Neural cell (in vitro differentiated cells): ENCODE data around the gene RSPRY1. TPM values are rescaled to one million over a fixed set of nuclear protein-coding genes. Genes with fewer than 3 reads are reported as not detected.

Source experiments
- H2AFZ ChIP-seq: fragments of 200-600, 300-800 bp; sonication (generic), shearing (Covaris generic); 2 replicates; pipeline ENCODE4 v1.6.0; 2014; ENCODE audit warnings: low read depth, mild to moderate bottlenecking, antibody characterized with exemption, low read length, moderate library complexity
- H3F3A ChIP-seq: fragments of 200-600 bp; shearing (Covaris generic); 2 replicates; pipeline ENCODE4 v1.6.1; 2016; ENCODE audit warnings: mild to moderate bottlenecking, moderate library complexity, mixed read lengths, antibody characterized with exemption, low read length; ENCODE audit not compliant: insufficient read depth, poor library complexity, severe bottlenecking
- H3K27ac ChIP-seq: fragments of 200-600, 300-800 bp; sonication (generic), shearing (Covaris generic); 2 replicates; pipeline ENCODE4 v1.5.1; 2014; ENCODE audit warnings: mild to moderate bottlenecking, low read length, moderate library complexity
- H3K27me3 ChIP-seq: fragments of 300-800, 200-600 bp; sonication (generic), shearing (Covaris generic); 2 replicates; pipeline ENCODE4 v1.6.0; 2014; ENCODE audit warnings: mild to moderate bottlenecking, low read depth, low read length, moderate library complexity; ENCODE audit not compliant: insufficient read depth
- H3K36me3 ChIP-seq: fragments of 300-800, 200-600 bp; sonication (generic), shearing (Covaris generic); 2 replicates; pipeline ENCODE4 v1.5.1; 2014; ENCODE audit warnings: mild to moderate bottlenecking, antibody characterized with exemption, low read length, moderate library complexity; ENCODE audit not compliant: insufficient read depth
- H3K4me2 ChIP-seq: fragments of 300-800, 200-600 bp; sonication (generic), shearing (Covaris generic); 2 replicates; pipeline ENCODE4 v1.6.0; 2014; ENCODE audit warnings: mild to moderate bottlenecking, low read length
- H3K4me3 ChIP-seq: fragments of 300-800, 200-600 bp; sonication (generic), shearing (Covaris generic); 2 replicates; pipeline ENCODE4 v1.5.1; 2014; ENCODE audit warnings: mild to moderate bottlenecking, low read length, moderate library complexity
- H3K79me2 ChIP-seq: fragments of 200-600 bp; shearing (Covaris generic); replicated peaks from 2 replicates; pipeline ENCODE4 v1.6.0; 2014; ENCODE audit warnings: mild to moderate bottlenecking, low read length, moderate library complexity; ENCODE audit not compliant: insufficient read depth
- H3K9ac ChIP-seq: fragments of 300-800, 200-600 bp; sonication (generic), shearing (Covaris generic); 2 replicates; pipeline ENCODE4 v1.6.1; 2016; ENCODE audit warnings: mild to moderate bottlenecking, low read length, mixed read lengths
- H3K9me2 ChIP-seq: fragments of 200-600 bp; shearing (Covaris generic); 2 replicates; pipeline ENCODE4 v1.6.1; 2016; ENCODE audit warnings: mild to moderate bottlenecking, low read length, mixed read lengths; ENCODE audit not compliant: insufficient read depth
- H3K9me3 ChIP-seq: fragments of 200-600, 300-800 bp; sonication (generic), shearing (Covaris generic); 2 replicates; pipeline ENCODE4 v1.6.1; 2016; ENCODE audit warnings: mild to moderate bottlenecking, mixed run types, low read length, moderate library complexity, mixed read lengths
- H4K20me1 ChIP-seq: fragments of 200-600 bp; shearing (Covaris generic); 2 replicates; pipeline ENCODE4 v1.6.1; 2016; ENCODE audit warnings: mild to moderate bottlenecking, mixed run types; ENCODE audit not compliant: insufficient read depth
- EP300 ChIP-seq: fragments of 450-650 bp; conservative IDR thresholded peaks from 2 replicates; pipeline ENCODE4 v1.6.1; 2014; ENCODE audit warnings: antibody characterized with exemption, mild to moderate bottlenecking, moderate library complexity; ENCODE audit not compliant: poor library complexity, severe bottlenecking
- EZH2 ChIP-seq: fragments of 200-600, 300-800 bp; shearing (Covaris generic), sonication (generic); IDR thresholded peaks from 2 replicates; pipeline ENCODE4 v1.6.1; 2014; ENCODE audit warnings: antibody characterized with exemption, low read length, borderline replicate concordance, mild to moderate bottlenecking; ENCODE audit not compliant: insufficient read depth, poor library complexity, severe bottlenecking
- MXI1 ChIP-seq: fragments of 450-650 bp; conservative IDR thresholded peaks from 2 replicates; pipeline ENCODE4 v1.6.1; 2014; ENCODE audit warnings: antibody characterized with exemption, mild to moderate bottlenecking; ENCODE audit not compliant: poor library complexity, severe bottlenecking
- POLR2AphosphoS5 ChIP-seq: IDR thresholded peaks from 2 replicates; pipeline ENCODE4 v1.6.1; 2012
- RAD21 ChIP-seq: fragments of 450-650 bp; conservative IDR thresholded peaks from 2 replicates; pipeline ENCODE4 v1.6.1; 2014; ENCODE audit warnings: antibody characterized with exemption, mild to moderate bottlenecking, moderate library complexity
- SMC3 ChIP-seq: fragments of 450-650 bp; conservative IDR thresholded peaks from 2 replicates; pipeline ENCODE4 v1.6.1; 2014; ENCODE audit warnings: antibody characterized with exemption, mild to moderate bottlenecking, moderate library complexity; ENCODE audit not compliant: poor library complexity
- TAF1 ChIP-seq: IDR thresholded peaks from 2 replicates; pipeline ENCODE4 v1.6.1; 2012; ENCODE audit warnings: low read depth
- polyA plus RNA-seq: library from polyadenylated mRNA; depleted of rRNA; stranded (reverse); fragments of >200 nt; gene quantifications from 2 replicates; pipeline ENCODE4 v1.2.3, GENCODE V29; 2014
- TF ChIP-seq, protein P1 (sequence below): fragments of 450-650 bp; IDR thresholded peaks from 2 replicates; pipeline ENCODE4 v1.5.1; 2014; ENCODE audit warnings: antibody characterized with exemption, mild to moderate bottlenecking, moderate library complexity; ENCODE audit not compliant: poor library complexity, severe bottlenecking
- TF ChIP-seq, protein P2 (sequence below): IDR thresholded peaks from 2 replicates; pipeline ENCODE4 v1.6.1; 2012; ENCODE audit warnings: borderline replicate concordance

Gene RSPRY1
- polyA plus RNA-seq, 1 donor from 2014 or later, result 62.0 TPM

- H3K9me2 ChIP-seq, result no peaks in the 10 kb centered on the region
- no peak overlapping the region for H3K4me2 ChIP-seq
- no peak overlapping the region for H3K27ac ChIP-seq
- H3K9me3 ChIP-seq, result no peaks in the 10 kb centered on the region
- H3K36me3 ChIP-seq, result no peaks in the 10 kb centered on the region
- H2AFZ ChIP-seq, result no peak overlapping the region
- no peaks in the 10 kb centered on the region for H4K20me1 ChIP-seq
- H3K79me2 ChIP-seq, result no peaks in the 10 kb centered on the region
- H3K4me3 ChIP-seq, result no peak overlapping the region
- H3K9ac ChIP-seq, result no peak overlapping the region
- H3K27me3 ChIP-seq, result no peaks in the 10 kb centered on the region
- no peaks in the 10 kb centered on the region for H3F3A ChIP-seq
- TF ChIP-seq TAF1, result no peak
- TF ChIP-seq, protein P1, sequence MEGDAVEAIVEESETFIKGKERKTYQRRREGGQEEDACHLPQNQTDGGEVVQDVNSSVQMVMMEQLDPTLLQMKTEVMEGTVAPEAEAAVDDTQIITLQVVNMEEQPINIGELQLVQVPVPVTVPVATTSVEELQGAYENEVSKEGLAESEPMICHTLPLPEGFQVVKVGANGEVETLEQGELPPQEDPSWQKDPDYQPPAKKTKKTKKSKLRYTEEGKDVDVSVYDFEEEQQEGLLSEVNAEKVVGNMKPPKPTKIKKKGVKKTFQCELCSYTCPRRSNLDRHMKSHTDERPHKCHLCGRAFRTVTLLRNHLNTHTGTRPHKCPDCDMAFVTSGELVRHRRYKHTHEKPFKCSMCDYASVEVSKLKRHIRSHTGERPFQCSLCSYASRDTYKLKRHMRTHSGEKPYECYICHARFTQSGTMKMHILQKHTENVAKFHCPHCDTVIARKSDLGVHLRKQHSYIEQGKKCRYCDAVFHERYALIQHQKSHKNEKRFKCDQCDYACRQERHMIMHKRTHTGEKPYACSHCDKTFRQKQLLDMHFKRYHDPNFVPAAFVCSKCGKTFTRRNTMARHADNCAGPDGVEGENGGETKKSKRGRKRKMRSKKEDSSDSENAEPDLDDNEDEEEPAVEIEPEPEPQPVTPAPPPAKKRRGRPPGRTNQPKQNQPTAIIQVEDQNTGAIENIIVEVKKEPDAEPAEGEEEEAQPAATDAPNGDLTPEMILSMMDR, result no peak
- TF ChIP-seq, protein P2, sequence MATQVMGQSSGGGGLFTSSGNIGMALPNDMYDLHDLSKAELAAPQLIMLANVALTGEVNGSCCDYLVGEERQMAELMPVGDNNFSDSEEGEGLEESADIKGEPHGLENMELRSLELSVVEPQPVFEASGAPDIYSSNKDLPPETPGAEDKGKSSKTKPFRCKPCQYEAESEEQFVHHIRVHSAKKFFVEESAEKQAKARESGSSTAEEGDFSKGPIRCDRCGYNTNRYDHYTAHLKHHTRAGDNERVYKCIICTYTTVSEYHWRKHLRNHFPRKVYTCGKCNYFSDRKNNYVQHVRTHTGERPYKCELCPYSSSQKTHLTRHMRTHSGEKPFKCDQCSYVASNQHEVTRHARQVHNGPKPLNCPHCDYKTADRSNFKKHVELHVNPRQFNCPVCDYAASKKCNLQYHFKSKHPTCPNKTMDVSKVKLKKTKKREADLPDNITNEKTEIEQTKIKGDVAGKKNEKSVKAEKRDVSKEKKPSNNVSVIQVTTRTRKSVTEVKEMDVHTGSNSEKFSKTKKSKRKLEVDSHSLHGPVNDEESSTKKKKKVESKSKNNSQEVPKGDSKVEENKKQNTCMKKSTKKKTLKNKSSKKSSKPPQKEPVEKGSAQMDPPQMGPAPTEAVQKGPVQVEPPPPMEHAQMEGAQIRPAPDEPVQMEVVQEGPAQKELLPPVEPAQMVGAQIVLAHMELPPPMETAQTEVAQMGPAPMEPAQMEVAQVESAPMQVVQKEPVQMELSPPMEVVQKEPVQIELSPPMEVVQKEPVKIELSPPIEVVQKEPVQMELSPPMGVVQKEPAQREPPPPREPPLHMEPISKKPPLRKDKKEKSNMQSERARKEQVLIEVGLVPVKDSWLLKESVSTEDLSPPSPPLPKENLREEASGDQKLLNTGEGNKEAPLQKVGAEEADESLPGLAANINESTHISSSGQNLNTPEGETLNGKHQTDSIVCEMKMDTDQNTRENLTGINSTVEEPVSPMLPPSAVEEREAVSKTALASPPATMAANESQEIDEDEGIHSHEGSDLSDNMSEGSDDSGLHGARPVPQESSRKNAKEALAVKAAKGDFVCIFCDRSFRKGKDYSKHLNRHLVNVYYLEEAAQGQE, result no peak
- TF ChIP-seq EZH2, result no peak
- TF ChIP-seq EP300, result no peak
- no peak for TF ChIP-seq SMC3
- no peak for TF ChIP-seq RAD21
- no peak for TF ChIP-seq MXI1
- no peak for TF ChIP-seq POLR2AphosphoS5
Observed at GRCh38 chr16:57271063-57271345, 84.9 kb downstream of the RSPRY1 start.

- Histone ChIP-seq H3K27me3 (no peaks in the 10 kb centered on the region), H3K9me2 (no peaks in the 10 kb centered on the region), H3K79me2 (no peaks in the 10 kb centered on the region), H3K9ac (no peak overlapping the region), H3K27ac (no peak overlapping the region), H3K9me3 (no peaks in the 10 kb centered on the region), H4K20me1 (no peaks in the 10 kb centered on the region), H3K4me3 (no peak overlapping the region), H3K36me3 (no peaks in the 10 kb centered on the region), H3K4me2 (no peak overlapping the region), H3F3A (no peaks in the 10 kb centered on the region), H2AFZ (no peak overlapping the region)
- TF ChIP-seq, protein P2, result no peak
- TF ChIP-seq EZH2 (no peak), SMC3 (no peak), EP300 (no peak), POLR2AphosphoS5 (no peak), RAD21 (no peak)
Observed at GRCh38 chr16:57271867-57272495, 85.9 kb downstream of the RSPRY1 start.
